Esophagus squamous epithelium (tissue), 4 donors: ENCODE results near the gene DUSP16.

Experiments
- CTCF ChIP-seq, 6 experiments: fragments of 450-650 bp in 4 of 6; fragments of 200-600 bp in 2 of 6; sonication (generic) in 2 of 6; IDR thresholded peaks; one replicate each; pipeline ENCODE4 v1.5.1; 2016 to 2019; ENCODE audit warnings: antibody characterized with exemption in 6 of 6, mild to moderate bottlenecking in 4 of 6, moderate library complexity in 4 of 6
- POLR2A ChIP-seq, 4 donors: fragments of 450-650 bp; IDR thresholded peaks; one replicate each; pipeline ENCODE4 v1.6.1; 2017; ENCODE audit warnings: antibody characterized with exemption in 4 of 4, mild to moderate bottlenecking in 4 of 4, moderate library complexity in 3 of 4

GRCh38 chr12:12528361-12529270 is 34.0 kb downstream of the DUSP16 start:
- TF ChIP-seq CTCF (IDR thresholded peaks at IDR 0.05): no peak
- TF ChIP-seq POLR2A (IDR thresholded peaks at IDR 0.05): no peak
